Uterus (tissue), 4 donors: ENCODE results near the gene MAGI2. TPM values are rescaled to one million over a fixed set of nuclear protein-coding genes. Genes with fewer than 3 reads are reported as not detected.

Experiments
- DNase-seq, 2 donors: peaks; one replicate each; pipeline ENCODE4 v3.0.0-alpha.2; 2019 to 2020
- H3K27ac ChIP-seq, 2 donors: fragments of 200-600 bp; sonication (generic); 1 replicate in 1 of 2; 2 replicates in 1 of 2; pipeline ENCODE4 v1.5.1; 2016 to 2018
- H3K27me3 ChIP-seq, 2 donors: fragments of 200-600 bp; sonication (generic); one replicate each; pipeline ENCODE4 v1.5.1; 2018 to 2019; ENCODE audit warnings: control low read depth in 1 of 2
- H3K36me3 ChIP-seq, 2 donors: fragments of 200-600 bp; sonication (generic); one replicate each; pipeline ENCODE4 v1.5.1; 2019; ENCODE audit warnings: control low read depth in 1 of 2
- H3K4me1 ChIP-seq, 2 donors: fragments of 200-600 bp; sonication (generic); one replicate each; pipeline ENCODE4 v1.5.1; 2018 to 2019; ENCODE audit warnings: control low read depth in 1 of 2
- H3K4me3 ChIP-seq, 2 donors: fragments of 200-600 bp; sonication (generic); 1 replicate in 1 of 2; 2 replicates in 1 of 2; pipeline ENCODE4 v1.5.1; 2018 to 2019; ENCODE audit warnings: mild to moderate bottlenecking in 1 of 2
- H3K9me3 ChIP-seq, 2 donors: fragments of 200-600 bp; sonication (generic); one replicate each; pipeline ENCODE4 v1.5.1; 2019; ENCODE audit warnings: control low read depth in 1 of 2
- CTCF ChIP-seq, 4 experiments: fragments of 200-600 bp in 2 of 4; fragments of 450-650 bp in 2 of 4; sonication (generic) in 2 of 4; IDR thresholded peaks; one replicate each; pipeline ENCODE4 v1.5.1; 2016 to 2019; ENCODE audit warnings: antibody characterized with exemption in 4 of 4, mild to moderate bottlenecking in 2 of 4, moderate library complexity in 1 of 4
- POLR2A ChIP-seq, 2 donors: fragments of 450-650 bp; IDR thresholded peaks; one replicate each; pipeline ENCODE4 v1.6.1; 2016; ENCODE audit warnings: antibody characterized with exemption in 2 of 2, mild to moderate bottlenecking in 1 of 2, moderate library complexity in 1 of 2
- intact Hi-C: fragments of 100-400 bp; cut with DNase I; formaldehyde crosslinking; loops from one replicate; pipeline ENCODE4 v1.15.1; 2023; ENCODE audit warnings: low total_unique reads
- total RNA-seq, 4 donors: library from RNA; depleted of rRNA in 3 of 4; stranded (reverse); fragments of >200 nt in 3 of 4; gene quantifications; one replicate each; pipeline versions ENCODE4 v1.1.0 to v1.2.4, GENCODE V29; 2014 to 2023
- donor health status: DM: yes; HTN: yes; CAD: no.

The MAGI2 gene
- total RNA-seq, 4 donors from 2014 or later, result 5.3 to 23.2 (median 13.8) TPM

- H3K4me1 ChIP-seq, result no peaks in the 10 kb centered on the region
- no peak overlapping the region for H3K4me3 ChIP-seq
- TF ChIP-seq POLR2A (IDR thresholded peaks at IDR 0.05) (no peak), CTCF (IDR thresholded peaks at IDR 0.05) (no peak)
- H3K9me3 ChIP-seq, result no peaks in the 10 kb centered on the region
- intact Hi-C loops, result no loop called here
- no peak overlapping the region for H3K27ac ChIP-seq
- no peaks in the 10 kb centered on the region for H3K27me3 ChIP-seq
- no peak for DNase-seq
- no peaks in the 10 kb centered on the region for H3K36me3 ChIP-seq
Measured at GRCh38 chr7:78601728-78602127, 851.7 kb downstream of the MAGI2 start.

GRCh38 chr7:78594156-78594555 is 859.3 kb downstream of the MAGI2 start:
- no peak for DNase-seq

GRCh38 chr7:78588393-78588792 is 865.1 kb downstream of the MAGI2 start:
- Histone ChIP-seq H3K4me1 (no peaks in the 10 kb centered on the region), H3K27ac (no peak overlapping the region), H3K9me3 (no peaks in the 10 kb centered on the region), H3K27me3 (no peaks in the 10 kb centered on the region), H3K4me3 (no peak overlapping the region), H3K36me3 (no peaks in the 10 kb centered on the region)
- TF ChIP-seq POLR2A (IDR thresholded peaks at IDR 0.05), result no peak
- no peak for TF ChIP-seq CTCF (IDR thresholded peaks at IDR 0.05)
- intact Hi-C loops, result no loop called here
- DNase-seq, result no peak

More at GRCh38 chr7:78594156-78594555, 859.3 kb downstream of the MAGI2 start:
- no peaks in the 10 kb centered on the region for H3K27me3 ChIP-seq
- no peaks in the 10 kb centered on the region for H3K36me3 ChIP-seq
- intact Hi-C loops, result no loop called here
- H3K4me1 ChIP-seq, result no peaks in the 10 kb centered on the region
- H3K9me3 ChIP-seq, result no peaks in the 10 kb centered on the region
- H3K27ac ChIP-seq, result no peak overlapping the region
- TF ChIP-seq POLR2A (IDR thresholded peaks at IDR 0.05) (no peak), CTCF (IDR thresholded peaks at IDR 0.05) (no peak)
- no peak overlapping the region for H3K4me3 ChIP-seq

- intact Hi-C loops, result no loop called here
- no peak for TF ChIP-seq CTCF (IDR thresholded peaks at IDR 0.05)
- H3K36me3 ChIP-seq, result no peaks in the 10 kb centered on the region
- H3K27me3 ChIP-seq, result no peaks in the 10 kb centered on the region
- H3K9me3 ChIP-seq, result no peaks in the 10 kb centered on the region
- no peak for DNase-seq
- no peak overlapping the region for H3K27ac ChIP-seq
- H3K4me3 ChIP-seq, result no peak overlapping the region
- H3K4me1 ChIP-seq, result no peaks in the 10 kb centered on the region
Measured at GRCh38 chr7:78587443-78588044, 865.9 kb downstream of the MAGI2 start.

GRCh38 chr7:78585980-78586379 is 867.5 kb downstream of the MAGI2 start:
- Histone ChIP-seq H3K27me3 (no peaks in the 10 kb centered on the region), H3K27ac (no peak overlapping the region), H3K4me1 (no peaks in the 10 kb centered on the region), H3K4me3 (no peak overlapping the region), H3K36me3 (no peaks in the 10 kb centered on the region), H3K9me3 (no peaks in the 10 kb centered on the region)
- TF ChIP-seq POLR2A (IDR thresholded peaks at IDR 0.05), result no peak
- no peak for TF ChIP-seq CTCF (IDR thresholded peaks at IDR 0.05)
- intact Hi-C loops, result no loop called here
- no peak for DNase-seq
